Aorta (tissue), 5 donors: ENCODE data around the gene MAD1L1. TPM values are rescaled to one million over a fixed set of nuclear protein-coding genes. Genes with fewer than 3 reads are reported as not detected.

ENCODE experiments used
- ATAC-seq: fragments of 200-7000 bp; cut with Tn5 transposase; one replicate; pipeline ENCODE4 v1.9.1; 2022; ENCODE audit warnings: moderate library complexity; ENCODE audit not compliant: low FRiP score
- DNase-seq, 2 donors: peaks; one replicate each; pipeline ENCODE4 v3.0.0-alpha.2; 2020
- H3K27ac ChIP-seq, 2 donors: one replicate each; pipeline ENCODE4 v1.5.1; 2013; ENCODE audit warnings: low read length in 2 of 2, mild to moderate bottlenecking in 2 of 2, moderate library complexity in 2 of 2, control low read depth in 1 of 2, inconsistent platforms in 1 of 2, low read depth in 1 of 2
- H3K27me3 ChIP-seq, 2 donors: one replicate each; pipeline ENCODE4 v1.6.1; 2013; ENCODE audit warnings: control low read depth in 1 of 2, low read length in 1 of 2, mild to moderate bottlenecking in 1 of 2, moderate library complexity in 1 of 2; ENCODE audit not compliant: insufficient read depth in 2 of 2, control insufficient read depth in 1 of 2
- H3K36me3 ChIP-seq, 2 donors: one replicate each; pipeline ENCODE4 v1.6.1; 2013; ENCODE audit warnings: control low read depth in 1 of 2, low read length in 1 of 2, mild to moderate bottlenecking in 1 of 2; ENCODE audit not compliant: insufficient read depth in 2 of 2, control insufficient read depth in 1 of 2
- H3K4me1 ChIP-seq, 2 donors: one replicate each; pipeline ENCODE4 v1.6.1; 2013; ENCODE audit warnings: low read length in 2 of 2, control low read depth in 1 of 2, mild to moderate bottlenecking in 1 of 2, moderate library complexity in 1 of 2; ENCODE audit not compliant: insufficient read depth in 2 of 2, control insufficient read depth in 1 of 2
- H3K4me3 ChIP-seq, 2 donors: one replicate each; pipeline ENCODE4 v1.5.1; 2013; ENCODE audit warnings: low read length in 2 of 2, control low read depth in 1 of 2, mild to moderate bottlenecking in 1 of 2
- H3K9me3 ChIP-seq: one replicate; pipeline ENCODE4 v1.6.1; 2013; ENCODE audit warnings: mild to moderate bottlenecking, low read length; ENCODE audit not compliant: control insufficient read depth
- WGBS, 2 donors: extraction: QIAGEN DNeasy Blood & Tissue Kit; methylation state at CpG; one replicate each; pipeline ENCODE4 v1.1.7; 2013; 5-methylcytosine and 5-hydroxymethylcytosine counted together
- intact Hi-C, 2 donors: fragments of 100-400 bp; cut with DNase I; formaldehyde crosslinking; loops; one replicate each; pipeline versions ENCODE4 v1.14.2 to v1.15.0; 2022
- polyA plus RNA-seq, 2 donors: library from polyadenylated mRNA; stranded (reverse); fragments of 200-250 nt; gene quantifications; one replicate each; pipeline ENCODE4 v1.2.3, GENCODE V29; 2013
- total RNA-seq, 2 donors: library from RNA; stranded (reverse); fragmentation: NEBNext Ultra II Directional; extraction: Animal tissue kit (Norgen Biotek cat#: 25700); gene quantifications; one replicate each; pipeline ENCODE4 v1.2.1, GENCODE V29; 2021
- donor health status: healthy with polysubstance abuse.
- donor health status: Bipolar disorder and iron deficiency.
- donor health status: DM: no; HTN: no; CAD: no.
- donor health status: DM: no; HTN: no; CAD: no.
- donor health status: DM: yes; HTN: yes; CAD: no.

MAD1L1 gene
- total and polyA plus RNA-seq, 4 donors: 14.8 to 35.8 (median 20.2) TPM

DNA sequence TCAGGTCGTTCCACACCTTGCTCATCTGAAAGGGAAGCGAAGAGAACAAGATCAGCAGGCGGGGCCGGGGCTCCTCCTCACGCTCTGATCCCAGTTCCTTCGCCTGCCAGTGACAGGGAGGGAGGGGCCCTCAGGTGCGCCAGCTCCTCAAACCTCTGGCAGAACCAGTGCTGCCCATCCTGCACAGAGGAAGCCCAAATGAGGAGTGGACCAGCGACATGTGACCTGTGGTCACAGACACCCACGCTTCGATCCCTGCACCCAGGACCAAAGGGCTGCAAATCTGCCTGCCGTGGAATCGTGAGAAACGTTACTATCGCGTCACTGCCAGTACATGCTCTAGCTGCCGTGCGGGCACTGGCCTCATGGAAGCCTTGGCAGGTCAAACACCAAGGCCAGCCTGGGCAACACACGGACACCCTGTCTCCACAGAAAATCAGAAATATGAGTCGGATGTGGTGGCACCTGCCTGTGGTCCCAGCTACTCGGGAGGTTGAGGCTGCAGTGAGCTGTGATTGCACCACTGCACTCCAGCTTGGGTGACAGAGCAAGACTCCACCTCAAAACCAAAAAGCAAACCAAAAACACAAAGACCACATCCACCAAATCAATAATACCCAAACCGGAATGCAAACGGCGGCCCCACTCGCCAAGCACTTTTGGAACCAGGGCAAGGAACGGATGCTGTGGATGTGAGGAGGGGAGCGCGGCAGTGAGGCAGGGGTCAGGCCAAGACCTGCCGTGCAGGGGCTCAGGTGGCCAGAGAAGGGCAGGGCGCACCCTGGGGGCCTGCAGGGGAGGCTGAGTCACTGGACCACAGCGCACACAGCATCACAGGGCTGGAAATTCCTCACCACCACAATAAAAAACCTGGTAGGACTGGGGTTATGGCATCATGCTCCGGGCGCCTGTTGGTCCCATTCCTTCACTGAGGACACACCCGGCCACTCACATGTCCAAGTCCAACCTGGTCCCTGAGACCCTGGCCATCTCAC, 22.7 kb upstream of the MAD1L1 start:
- DNase-seq (peak in 1 of 2 donors; percentile 72), ATAC-seq (no peak)
- H3K4me3 ChIP-seq: no peak overlapping the region
- WGBS, 2 donors: 92 to 93% methylated on average over 33 of the region's 33 CpGs
- intact Hi-C loops: no loop called here
- no peaks in the 10 kb centered on the region for H3K9me3 ChIP-seq
- H3K4me1 ChIP-seq: no peaks in the 10 kb centered on the region
- H3K27ac ChIP-seq: no peak overlapping the region
- no peaks in the 10 kb centered on the region for H3K27me3 ChIP-seq
- H3K36me3 ChIP-seq: no peaks in the 10 kb centered on the region

DNA sequence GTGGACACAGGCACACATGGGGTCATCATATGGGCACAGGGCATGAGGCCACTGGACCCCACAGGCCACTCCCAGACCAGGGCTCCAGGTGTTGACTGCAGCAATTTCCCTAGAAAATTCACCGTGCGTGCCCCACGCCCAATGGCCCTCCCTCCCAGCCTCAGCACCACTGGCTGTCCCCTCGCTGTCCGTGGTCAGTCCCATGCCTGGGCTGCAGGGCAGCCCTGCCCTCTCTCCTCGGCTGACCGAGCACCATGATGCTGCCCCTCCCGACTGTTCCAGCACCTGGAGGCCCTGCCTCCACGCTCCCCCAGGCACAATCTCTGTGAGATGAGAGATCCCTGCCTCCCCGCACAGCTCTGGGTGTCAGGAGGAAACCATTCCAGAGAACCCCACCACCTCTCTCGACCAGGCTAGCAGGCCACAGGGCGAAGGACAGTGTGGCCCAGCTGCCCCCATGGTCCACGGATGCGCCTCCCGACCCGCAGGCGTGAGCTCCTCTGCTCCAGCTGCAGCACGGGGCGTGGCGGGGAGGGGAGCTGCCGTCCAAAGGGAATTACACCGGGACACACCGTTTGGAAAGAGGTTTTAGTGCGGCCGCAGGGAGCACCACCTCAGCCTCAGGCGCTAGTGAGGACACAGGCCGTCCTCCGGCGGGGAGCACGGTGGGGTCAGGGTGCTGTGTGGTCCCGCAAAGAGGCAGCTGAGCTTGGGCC, 21.8 kb upstream of the MAD1L1 start:
- intact Hi-C loops: no loop called here
- 93% methylated on average over 30 to 31 of the region's 31 CpGs for WGBS, 2 donors
- ATAC-seq: no peak
- DNase-seq: no peak
- Histone ChIP-seq H3K36me3 (no peaks in the 10 kb centered on the region), H3K4me1 (no peaks in the 10 kb centered on the region), H3K27me3 (no peaks in the 10 kb centered on the region), H3K27ac (no peak overlapping the region), H3K4me3 (no peak overlapping the region), H3K9me3 (no peaks in the 10 kb centered on the region)

DNA sequence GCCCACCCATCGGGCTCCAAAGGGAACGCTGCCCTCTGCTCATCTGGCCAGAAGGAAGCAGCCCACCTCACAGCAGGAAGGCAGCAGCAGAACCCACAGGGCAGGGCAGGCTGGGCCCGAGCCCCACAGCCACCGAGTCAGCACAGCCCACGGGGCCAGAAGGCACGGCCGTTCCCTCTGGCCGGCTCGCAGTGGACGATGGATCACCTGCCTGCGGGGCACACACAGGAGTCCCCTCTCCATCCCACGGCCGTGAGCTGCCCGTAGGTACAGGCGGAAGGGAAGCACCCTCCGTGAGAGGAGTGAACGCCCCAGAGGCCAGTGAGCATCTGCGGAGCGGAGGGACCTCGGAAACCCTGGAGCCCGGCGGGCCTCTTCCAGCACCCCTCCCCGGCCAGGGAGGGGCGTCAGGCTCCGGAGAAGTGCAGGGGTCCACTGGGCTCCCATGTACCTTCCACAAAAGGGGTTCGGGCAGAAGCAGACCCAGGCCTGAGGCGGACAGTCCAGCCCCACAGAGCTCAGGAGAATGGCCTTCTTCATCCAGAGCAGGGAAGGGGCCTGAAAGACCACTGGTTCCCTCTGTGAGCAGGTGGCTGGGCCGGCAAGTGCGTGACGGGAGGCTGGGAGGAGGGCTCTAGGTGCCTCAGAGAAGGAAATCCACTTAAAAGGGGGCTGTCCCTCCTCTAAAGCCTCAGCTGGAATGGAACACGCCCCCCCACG, 20.9 kb upstream of the MAD1L1 start:
- intact Hi-C loops: no loop called here
- no peaks in the 10 kb centered on the region for H3K36me3 ChIP-seq
- no peaks in the 10 kb centered on the region for H3K27me3 ChIP-seq
- H3K27ac ChIP-seq: no peak overlapping the region
- no peak overlapping the region for H3K4me3 ChIP-seq
- no peak for ATAC-seq
- no peaks in the 10 kb centered on the region for H3K9me3 ChIP-seq
- no peak for DNase-seq
- WGBS, 2 donors: 91 to 94% methylated on average over 32 of the region's 32 CpGs
- H3K4me1 ChIP-seq: no peaks in the 10 kb centered on the region

DNA sequence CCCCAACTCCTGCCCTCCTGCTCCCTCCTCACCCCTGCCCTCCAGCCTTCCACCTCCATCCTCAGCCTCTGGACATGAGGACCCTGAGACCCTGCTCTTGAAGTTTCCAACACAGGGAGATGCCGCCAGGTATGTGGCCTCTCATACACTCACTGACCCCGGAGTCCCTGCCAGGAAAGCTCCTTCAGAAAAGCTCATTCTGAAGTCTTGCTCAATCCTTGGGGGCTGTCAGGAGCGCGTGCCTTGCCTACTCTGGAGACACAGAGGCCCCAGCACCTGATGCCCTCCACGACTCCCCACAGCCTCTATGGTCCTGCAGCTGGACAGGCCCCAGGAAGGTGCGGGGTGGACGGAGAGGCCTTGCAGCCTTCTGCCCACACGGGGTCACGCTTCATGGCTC, 20.3 kb upstream of the MAD1L1 start:
- no peaks in the 10 kb centered on the region for H3K27me3 ChIP-seq

DNA sequence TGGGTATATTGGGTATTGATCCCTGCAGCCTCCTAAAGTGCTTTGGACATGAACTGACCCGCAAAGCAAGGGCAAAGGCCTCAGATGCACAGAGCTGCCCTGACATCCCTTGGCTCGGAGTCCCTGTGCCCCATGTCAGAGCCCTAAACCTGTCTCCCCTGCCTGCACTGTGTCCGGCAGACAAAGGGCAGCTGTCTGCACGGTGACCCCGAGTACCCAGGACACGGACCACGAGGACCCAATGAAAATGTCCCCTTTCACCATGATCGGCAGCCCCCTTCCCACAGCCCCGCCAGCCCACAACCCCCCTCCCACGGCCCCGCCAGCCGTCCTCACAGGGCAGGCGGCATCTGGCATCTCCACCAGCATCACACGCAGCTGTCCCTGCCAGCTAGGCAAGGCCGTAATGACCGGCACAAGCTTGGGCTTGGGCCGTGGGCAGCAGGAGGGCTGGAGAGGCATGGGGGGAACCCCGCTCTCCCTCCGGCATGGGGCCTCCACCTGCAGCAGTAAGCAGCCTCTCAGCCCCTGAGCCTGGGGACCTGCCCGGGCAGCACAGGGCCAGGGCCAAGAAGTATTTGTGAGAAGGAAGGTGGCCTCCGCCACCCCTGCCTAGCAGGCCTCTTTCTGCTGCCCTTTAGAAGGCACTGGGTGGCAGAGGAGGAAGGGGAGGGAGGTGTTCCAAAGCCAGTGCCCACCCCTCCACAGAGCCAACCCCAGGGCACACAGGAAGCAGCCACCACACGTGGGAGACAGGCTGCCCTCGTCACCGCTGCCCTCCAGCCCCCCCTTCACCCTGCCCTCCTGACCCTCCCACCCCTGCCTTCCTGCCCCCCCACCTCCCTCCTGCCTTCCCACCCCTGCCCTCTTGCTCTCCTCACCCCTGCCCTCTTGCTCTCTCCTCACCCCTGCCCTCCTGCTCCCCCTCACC, 19.4 kb upstream of the MAD1L1 start:
- WGBS, 2 donors: 84 to 85% methylated on average over 24 of the region's 24 CpGs
- H3K27me3 ChIP-seq: no peaks in the 10 kb centered on the region
- H3K9me3 ChIP-seq: no peaks in the 10 kb centered on the region
- H3K4me1 ChIP-seq: no peaks in the 10 kb centered on the region
- H3K27ac ChIP-seq: no peak overlapping the region
- H3K36me3 ChIP-seq: no peaks in the 10 kb centered on the region
- intact Hi-C loops: no loop called here
- ATAC-seq (no peak), DNase-seq (no peak)
- H3K4me3 ChIP-seq: no peak overlapping the region

More for the DNA sequence above, 20.3 kb upstream of the MAD1L1 start:
- WGBS, 2 donors: 94 to 97% methylated on average over 9 of the region's 9 CpGs
- Histone ChIP-seq H3K36me3 (no peaks in the 10 kb centered on the region), H3K27ac (no peak overlapping the region), H3K4me3 (no peak overlapping the region), H3K9me3 (no peaks in the 10 kb centered on the region), H3K4me1 (no peaks in the 10 kb centered on the region)
- ATAC-seq (no peak), DNase-seq (no peak)
- intact Hi-C loops: no loop called here

DNA sequence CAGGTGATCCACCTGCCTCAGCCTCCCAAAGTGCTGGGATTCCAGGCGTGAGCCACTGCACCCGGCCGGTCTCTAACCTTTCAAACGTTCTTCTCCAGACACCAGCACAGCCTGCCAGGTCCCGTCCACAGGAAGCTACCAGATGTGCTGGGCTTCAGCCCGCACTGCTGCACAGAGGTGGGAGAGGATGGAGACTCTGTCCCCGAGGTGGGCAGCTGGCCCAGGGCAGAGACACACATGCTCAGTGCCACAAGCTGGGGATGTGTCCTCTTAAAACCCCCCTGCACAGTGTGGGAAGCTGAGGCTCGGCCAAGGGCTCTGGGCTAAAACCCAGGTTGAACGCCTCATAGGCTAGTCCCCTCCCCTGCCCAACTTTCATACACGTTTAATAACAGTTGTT, 18.6 kb upstream of the MAD1L1 start:
- no peak for ATAC-seq
- intact Hi-C loops: no loop called here

DNA sequence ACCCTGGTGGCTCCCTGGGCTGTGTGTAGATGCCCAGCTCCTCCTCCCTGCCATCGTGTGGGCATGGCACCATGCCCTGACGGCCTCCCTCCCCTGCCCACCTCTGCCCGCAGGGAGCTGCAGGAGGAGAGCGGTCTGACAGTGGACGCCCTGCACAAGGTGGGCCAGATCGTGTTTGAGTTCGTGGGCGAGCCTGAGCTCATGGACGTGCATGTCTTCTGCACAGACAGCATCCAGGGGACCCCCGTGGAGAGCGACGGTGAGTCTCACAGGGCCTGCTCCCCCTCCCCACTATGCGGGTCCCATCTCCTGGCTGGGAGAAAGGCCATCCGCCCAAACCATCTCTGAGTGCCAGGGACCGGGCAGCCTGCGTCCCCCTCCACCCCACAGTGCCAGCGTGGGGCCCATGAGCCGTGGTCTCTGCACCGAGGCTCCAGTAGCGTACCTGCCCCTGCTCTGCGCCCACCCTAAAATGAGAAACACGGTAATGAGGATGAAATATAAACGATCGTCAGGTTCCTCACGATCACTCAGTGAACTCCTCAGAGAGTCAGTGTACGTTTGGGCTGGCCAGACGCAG, 17.1 kb upstream of the MAD1L1 start:
- Histone ChIP-seq H3K9me3 (no peaks in the 10 kb centered on the region), H3K4me1 (no peaks in the 10 kb centered on the region), H3K27ac (no peak overlapping the region), H3K27me3 (no peaks in the 10 kb centered on the region), H3K36me3 (no peaks in the 10 kb centered on the region), H3K4me3 (no peak overlapping the region)
- intact Hi-C loops: loop anchor here (5.0 to 10.0 kb wide), 3 partner anchors 95 to 675 kb away; partner anchors contain the start of gene PSMG3 (in 1 of the 2)
- peak; percentile 6 for ATAC-seq
- no peak for DNase-seq
- WGBS, 2 donors: 81 to 82% methylated on average over 26 to 27 of the region's 27 CpGs

More for the DNA sequence above, 18.6 kb upstream of the MAD1L1 start:
- Histone ChIP-seq H3K4me1 (no peaks in the 10 kb centered on the region), H3K9me3 (no peaks in the 10 kb centered on the region), H3K27ac (no peak overlapping the region), H3K36me3 (no peaks in the 10 kb centered on the region), H3K27me3 (no peaks in the 10 kb centered on the region), H3K4me3 (no peak overlapping the region)
- 80 to 87% methylated on average over 10 of the region's 10 CpGs for WGBS, 2 donors
- no peak for DNase-seq
